ENCODE data around the gene RXRG.

Gene RXRG

GRCh38 chr1:165439330-165439729, 5.6 kb downstream of the RXRG start:
- H4K20me1 ChIP-seq (ENCODE audit: control insufficient read depth, insufficient read depth, low read depth, low read length) = no peaks in the 10 kb centered on the region
- H3K36me3 ChIP-seq (ENCODE audit: control insufficient read depth, low read length) = no peaks in the 10 kb centered on the region
- no peak overlapping the region for H3K27ac ChIP-seq (ENCODE audit: low read depth, low read length)
- no peaks in the 10 kb centered on the region for H3K9me2 ChIP-seq (replicated peaks; ENCODE audit: control insufficient read depth, low read length)
- no peak overlapping the region for H3K4me2 ChIP-seq (ENCODE audit: low read length)
- H3K79me2 ChIP-seq (ENCODE audit: control insufficient read depth, low read length) = no peaks in the 10 kb centered on the region
- H3K27me3 ChIP-seq (ENCODE audit: control insufficient read depth, low read length) = peaks cover 54% of the 10 kb centered on the region
- H3F3A ChIP-seq (ENCODE audit: control insufficient read depth, insufficient read depth) = no peaks in the 10 kb centered on the region
- TF ChIP-seq, protein P1, sequence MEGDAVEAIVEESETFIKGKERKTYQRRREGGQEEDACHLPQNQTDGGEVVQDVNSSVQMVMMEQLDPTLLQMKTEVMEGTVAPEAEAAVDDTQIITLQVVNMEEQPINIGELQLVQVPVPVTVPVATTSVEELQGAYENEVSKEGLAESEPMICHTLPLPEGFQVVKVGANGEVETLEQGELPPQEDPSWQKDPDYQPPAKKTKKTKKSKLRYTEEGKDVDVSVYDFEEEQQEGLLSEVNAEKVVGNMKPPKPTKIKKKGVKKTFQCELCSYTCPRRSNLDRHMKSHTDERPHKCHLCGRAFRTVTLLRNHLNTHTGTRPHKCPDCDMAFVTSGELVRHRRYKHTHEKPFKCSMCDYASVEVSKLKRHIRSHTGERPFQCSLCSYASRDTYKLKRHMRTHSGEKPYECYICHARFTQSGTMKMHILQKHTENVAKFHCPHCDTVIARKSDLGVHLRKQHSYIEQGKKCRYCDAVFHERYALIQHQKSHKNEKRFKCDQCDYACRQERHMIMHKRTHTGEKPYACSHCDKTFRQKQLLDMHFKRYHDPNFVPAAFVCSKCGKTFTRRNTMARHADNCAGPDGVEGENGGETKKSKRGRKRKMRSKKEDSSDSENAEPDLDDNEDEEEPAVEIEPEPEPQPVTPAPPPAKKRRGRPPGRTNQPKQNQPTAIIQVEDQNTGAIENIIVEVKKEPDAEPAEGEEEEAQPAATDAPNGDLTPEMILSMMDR (IDR thresholded peaks at IDR 0.05; ENCODE audit: low read depth, low read length, poor library complexity, severe bottlenecking) = no peak
- TF ChIP-seq EZH2phosphoT487 (IDR thresholded peaks at IDR 0.05; ENCODE audit: borderline replicate concordance, low read length) = no peak
- no peaks in the 10 kb centered on the region for H3K4me1 ChIP-seq (ENCODE audit: control insufficient read depth, low read length)
- no peak overlapping the region for H3K4me3 ChIP-seq (ENCODE audit: low read length)
- no peaks in the 10 kb centered on the region for H3K9me3 ChIP-seq (ENCODE audit: control insufficient read depth, insufficient read depth, low read length)

DNA sequence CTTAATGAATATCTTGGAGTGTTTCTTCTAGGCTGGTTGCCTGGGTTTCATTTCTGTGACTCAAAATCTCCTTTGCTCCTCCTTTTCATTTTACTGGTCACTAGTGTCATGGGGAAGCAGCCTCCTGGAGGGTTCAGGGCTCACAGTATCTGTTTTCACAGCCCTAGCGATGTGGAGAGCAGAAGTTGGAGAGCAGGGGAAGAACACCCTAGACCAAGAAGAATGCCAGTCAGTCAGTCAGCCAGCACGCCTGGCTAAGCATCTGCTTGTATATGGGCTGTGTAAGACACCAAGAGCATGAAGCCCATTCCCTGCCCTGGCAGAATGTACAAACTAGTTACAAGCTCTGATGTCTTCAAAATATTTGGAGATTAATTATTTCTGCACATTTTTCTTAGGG, 7.9 kb downstream of the RXRG start:
- TF ChIP-seq, protein P1 (IDR thresholded peaks at IDR 0.05; ENCODE audit: low read depth, low read length, poor library complexity, severe bottlenecking) = no peak
- no peak for TF ChIP-seq EZH2phosphoT487 (IDR thresholded peaks at IDR 0.05; ENCODE audit: borderline replicate concordance, low read length)
- no peaks in the 10 kb centered on the region for H3K36me3 ChIP-seq (ENCODE audit: control insufficient read depth, low read length)
- H3F3A ChIP-seq (ENCODE audit: control insufficient read depth, insufficient read depth) = no peaks in the 10 kb centered on the region
- H3K4me3 ChIP-seq (ENCODE audit: low read length) = no peak overlapping the region
- H3K9me2 ChIP-seq (replicated peaks; ENCODE audit: control insufficient read depth, low read length) = no peaks in the 10 kb centered on the region
- H3K79me2 ChIP-seq (ENCODE audit: control insufficient read depth, low read length) = no peaks in the 10 kb centered on the region
- no peak overlapping the region for H3K4me2 ChIP-seq (ENCODE audit: low read length)
- no peaks in the 10 kb centered on the region for H3K4me1 ChIP-seq (ENCODE audit: control insufficient read depth, low read length)
- no peaks in the 10 kb centered on the region for H4K20me1 ChIP-seq (ENCODE audit: control insufficient read depth, insufficient read depth, low read depth, low read length)
- H3K9me3 ChIP-seq (ENCODE audit: control insufficient read depth, insufficient read depth, low read length) = no peaks in the 10 kb centered on the region
- H3K27me3 ChIP-seq (ENCODE audit: control insufficient read depth, low read length) = peaks cover 42% of the 10 kb centered on the region
- no peak overlapping the region for H3K27ac ChIP-seq (ENCODE audit: low read depth, low read length)

DNA sequence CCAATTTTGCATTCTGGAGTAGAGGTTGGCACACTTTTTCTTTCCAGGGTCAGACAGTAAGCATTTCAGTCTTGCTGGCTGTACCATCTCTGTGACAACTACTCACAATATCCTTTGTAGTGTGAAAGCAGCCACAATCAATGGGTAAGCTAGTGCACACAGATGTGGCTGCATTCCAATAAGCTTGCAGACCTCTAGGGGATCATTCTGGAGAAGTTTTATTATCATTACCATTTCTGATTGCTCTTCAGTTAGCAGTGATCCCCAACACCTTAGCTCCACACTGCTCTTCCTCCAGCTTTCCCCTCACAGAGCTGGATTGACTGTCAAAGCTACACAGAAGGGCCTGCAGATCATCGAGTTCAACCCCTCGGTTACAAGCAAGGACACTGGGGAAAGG, 9.1 kb downstream of the RXRG start:
- Histone ChIP-seq H3K4me3 (ENCODE audit: low read length) (no peak overlapping the region), H3K36me3 (ENCODE audit: control insufficient read depth, low read length) (no peaks in the 10 kb centered on the region), H3K9me3 (ENCODE audit: control insufficient read depth, insufficient read depth, low read length) (no peaks in the 10 kb centered on the region), H3K79me2 (ENCODE audit: control insufficient read depth, low read length) (no peaks in the 10 kb centered on the region), H3K4me2 (ENCODE audit: low read length) (no peak overlapping the region), H3K27ac (ENCODE audit: low read depth, low read length) (no peak overlapping the region), H4K20me1 (ENCODE audit: control insufficient read depth, insufficient read depth, low read depth, low read length) (no peaks in the 10 kb centered on the region), H3K27me3 (ENCODE audit: control insufficient read depth, low read length) (peaks cover 38% of the 10 kb centered on the region), H3K4me1 (ENCODE audit: control insufficient read depth, low read length) (no peaks in the 10 kb centered on the region), H3F3A (ENCODE audit: control insufficient read depth, insufficient read depth) (no peaks in the 10 kb centered on the region), H3K9me2 (replicated peaks; ENCODE audit: control insufficient read depth, low read length) (no peaks in the 10 kb centered on the region)
- TF ChIP-seq, protein P1 (IDR thresholded peaks at IDR 0.05; ENCODE audit: low read depth, low read length, poor library complexity, severe bottlenecking) = no peak
- no peak for TF ChIP-seq EZH2phosphoT487 (IDR thresholded peaks at IDR 0.05; ENCODE audit: borderline replicate concordance, low read length)

- peaks cover 27% of the 10 kb centered on the region for H3K27me3 ChIP-seq (ENCODE audit: control insufficient read depth, low read length)
- no peak for TF ChIP-seq EZH2phosphoT487 (IDR thresholded peaks at IDR 0.05; ENCODE audit: borderline replicate concordance, low read length)
- TF ChIP-seq, protein P1 (IDR thresholded peaks at IDR 0.05; ENCODE audit: low read depth, low read length, poor library complexity, severe bottlenecking) = no peak
Measured at GRCh38 chr1:165434281-165434680, 10.6 kb downstream of the RXRG start.

More at GRCh38 chr1:165434281-165434680, 10.6 kb downstream of the RXRG start:
- Histone ChIP-seq H3K36me3 (ENCODE audit: control insufficient read depth, low read length) (no peaks in the 10 kb centered on the region), H3K79me2 (ENCODE audit: control insufficient read depth, low read length) (no peaks in the 10 kb centered on the region), H3K9me2 (replicated peaks; ENCODE audit: control insufficient read depth, low read length) (no peaks in the 10 kb centered on the region), H3K27ac (ENCODE audit: low read depth, low read length) (no peak overlapping the region), H4K20me1 (ENCODE audit: control insufficient read depth, insufficient read depth, low read depth, low read length) (no peaks in the 10 kb centered on the region), H3F3A (ENCODE audit: control insufficient read depth, insufficient read depth) (no peaks in the 10 kb centered on the region), H3K9me3 (ENCODE audit: control insufficient read depth, insufficient read depth, low read length) (no peaks in the 10 kb centered on the region), H3K4me2 (ENCODE audit: low read length) (no peak overlapping the region), H3K4me3 (ENCODE audit: low read length) (no peak overlapping the region), H3K4me1 (ENCODE audit: control insufficient read depth, low read length) (no peaks in the 10 kb centered on the region)
